ENCODE data around the gene HES3.

Gene HES3

DNA sequence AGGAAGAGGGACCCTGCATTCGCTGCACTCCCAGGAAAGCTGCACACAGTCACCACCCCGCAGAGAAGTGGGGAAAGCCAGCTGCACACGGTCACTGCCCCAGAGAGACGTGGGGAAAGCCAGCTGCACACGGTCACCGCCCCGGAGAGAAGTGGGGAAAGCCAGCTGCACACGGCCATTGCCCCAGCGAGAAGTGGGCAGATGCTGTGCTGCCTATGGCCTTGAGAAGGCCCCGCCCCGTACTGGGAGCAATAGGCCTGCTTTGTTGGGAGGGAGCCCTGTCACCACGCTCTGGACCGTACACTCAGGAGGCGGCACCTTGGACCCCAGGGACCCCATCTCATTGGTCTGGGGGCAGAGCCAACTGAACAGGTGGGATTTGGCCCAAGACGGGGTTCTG lies 21.2 kb downstream of the HES3 start:
- no peak for DNase-seq (ENCODE audit: low read depth)

DNA sequence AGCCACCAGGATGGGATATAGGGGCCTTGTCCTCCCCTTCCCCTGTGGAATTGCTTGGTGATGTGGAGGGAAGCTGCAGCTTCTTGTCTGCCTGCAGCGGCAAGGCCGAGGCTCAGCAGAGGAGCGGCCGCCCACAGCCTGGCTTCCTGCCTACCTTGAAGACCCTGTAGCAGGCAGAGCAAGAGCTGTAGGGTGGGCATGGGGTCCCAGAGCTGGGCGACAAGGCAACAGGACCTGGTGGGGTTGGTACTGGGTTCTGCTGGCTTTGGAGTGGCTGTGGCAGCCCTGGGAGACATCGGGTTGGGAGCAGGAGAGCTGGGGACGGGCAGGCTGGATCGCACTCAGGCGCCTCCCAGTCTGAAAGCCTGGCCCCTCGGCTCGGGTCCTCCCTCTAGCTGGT lies 22.7 kb downstream of the HES3 start:
- TF ChIP-seq, protein P1, sequence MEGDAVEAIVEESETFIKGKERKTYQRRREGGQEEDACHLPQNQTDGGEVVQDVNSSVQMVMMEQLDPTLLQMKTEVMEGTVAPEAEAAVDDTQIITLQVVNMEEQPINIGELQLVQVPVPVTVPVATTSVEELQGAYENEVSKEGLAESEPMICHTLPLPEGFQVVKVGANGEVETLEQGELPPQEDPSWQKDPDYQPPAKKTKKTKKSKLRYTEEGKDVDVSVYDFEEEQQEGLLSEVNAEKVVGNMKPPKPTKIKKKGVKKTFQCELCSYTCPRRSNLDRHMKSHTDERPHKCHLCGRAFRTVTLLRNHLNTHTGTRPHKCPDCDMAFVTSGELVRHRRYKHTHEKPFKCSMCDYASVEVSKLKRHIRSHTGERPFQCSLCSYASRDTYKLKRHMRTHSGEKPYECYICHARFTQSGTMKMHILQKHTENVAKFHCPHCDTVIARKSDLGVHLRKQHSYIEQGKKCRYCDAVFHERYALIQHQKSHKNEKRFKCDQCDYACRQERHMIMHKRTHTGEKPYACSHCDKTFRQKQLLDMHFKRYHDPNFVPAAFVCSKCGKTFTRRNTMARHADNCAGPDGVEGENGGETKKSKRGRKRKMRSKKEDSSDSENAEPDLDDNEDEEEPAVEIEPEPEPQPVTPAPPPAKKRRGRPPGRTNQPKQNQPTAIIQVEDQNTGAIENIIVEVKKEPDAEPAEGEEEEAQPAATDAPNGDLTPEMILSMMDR (IDR thresholded peaks at IDR 0.05; ENCODE audit: insufficient read depth, low read depth, low read length, missing control alignments): no peak

More for the DNA sequence above, 21.2 kb downstream of the HES3 start:
- TF ChIP-seq, protein P1 (IDR thresholded peaks at IDR 0.05; ENCODE audit: insufficient read depth, low read depth, low read length, missing control alignments): no peak
- H3K4me3 ChIP-seq (ENCODE audit: low read depth, low read length): no peak overlapping the region

DNA sequence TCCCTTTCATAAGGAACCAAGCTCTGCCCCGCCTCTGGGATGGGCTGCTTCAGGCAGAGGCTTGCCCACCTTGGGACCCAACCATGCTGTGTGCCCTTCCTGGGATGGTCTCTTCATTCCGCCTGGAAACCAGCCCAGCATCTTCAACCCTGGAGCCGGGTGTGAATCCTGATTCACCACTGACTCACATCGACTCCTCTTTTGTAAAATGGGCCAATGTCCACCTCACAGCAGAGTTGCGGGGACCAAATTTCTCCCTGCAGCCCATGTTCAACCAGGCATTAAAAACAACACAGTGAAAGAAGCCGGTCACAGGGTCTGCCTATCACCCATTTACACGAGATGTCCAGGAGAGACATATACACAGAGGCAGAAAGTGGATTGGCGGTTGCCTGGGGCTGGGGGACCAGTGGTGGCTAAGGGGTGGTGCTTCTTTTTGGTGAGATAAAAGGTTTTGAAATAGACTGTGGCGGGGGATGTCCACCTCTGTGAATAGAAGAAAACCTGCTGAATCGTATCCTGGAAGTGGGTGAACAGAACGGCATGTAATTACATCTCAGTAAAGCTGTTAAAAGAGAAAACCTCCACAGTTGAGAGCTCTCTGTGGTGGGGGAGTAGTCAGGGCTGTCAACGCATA lies 23.8 kb downstream of the HES3 start:
- no peak for DNase-seq (ENCODE audit: low read depth)
- TF ChIP-seq, protein P1 (IDR thresholded peaks at IDR 0.05; ENCODE audit: insufficient read depth, low read depth, low read length, missing control alignments): no peak
- H3K4me3 ChIP-seq (ENCODE audit: low read depth, low read length): no peak overlapping the region

More for the DNA sequence above, 22.7 kb downstream of the HES3 start:
- DNase-seq (ENCODE audit: low read depth): no peak
- H3K4me3 ChIP-seq (ENCODE audit: low read depth, low read length): no peak overlapping the region

DNA sequence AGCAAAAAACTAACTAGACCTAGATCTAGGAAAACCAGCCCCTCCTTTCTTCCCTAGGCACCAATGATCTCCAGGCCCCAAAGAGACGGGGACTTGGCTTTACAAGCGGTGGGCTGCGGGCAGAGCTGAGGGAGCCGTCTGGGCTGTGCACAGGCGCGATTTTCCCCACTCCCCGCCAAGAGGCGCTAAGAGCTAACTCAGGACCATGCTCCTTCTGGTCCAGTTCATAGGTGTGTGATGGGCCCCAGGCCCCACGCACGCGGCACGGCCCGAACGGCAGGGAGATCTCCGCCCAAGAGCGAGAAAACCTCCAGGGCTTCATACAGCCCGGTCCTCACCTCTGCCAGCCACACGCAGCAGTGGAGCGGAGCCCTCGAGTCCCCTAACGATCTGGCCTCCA lies 24.4 kb downstream of the HES3 start:
- H3K4me3 ChIP-seq (ENCODE audit: low read depth, low read length): no peak overlapping the region
- no peak for DNase-seq (ENCODE audit: low read depth)
- TF ChIP-seq, protein P1 (IDR thresholded peaks at IDR 0.05; ENCODE audit: insufficient read depth, low read depth, low read length, missing control alignments): no peak

DNA sequence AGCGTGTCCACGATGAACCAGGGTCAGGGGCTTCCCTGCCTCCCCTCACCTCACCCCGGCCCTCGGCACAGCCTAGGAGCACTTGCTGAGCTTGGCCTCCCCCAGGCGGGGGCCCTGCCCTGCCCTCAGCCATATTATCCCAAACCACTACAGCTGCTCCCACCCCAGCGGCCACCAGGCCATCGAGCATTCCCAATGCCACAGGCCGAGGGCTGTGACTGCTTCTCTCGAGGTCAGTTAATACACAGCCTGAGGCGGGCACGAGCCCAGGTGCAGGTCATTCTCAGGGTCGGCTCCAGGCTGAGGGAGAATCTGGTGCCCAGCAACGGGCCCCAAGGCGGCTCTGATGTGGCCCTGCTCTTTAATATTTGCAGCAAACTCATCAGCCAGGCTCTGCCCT lies 25.3 kb downstream of the HES3 start:
- H3K4me3 ChIP-seq (ENCODE audit: low read depth, low read length): no peak overlapping the region
- DNase-seq (ENCODE audit: low read depth): no peak
- TF ChIP-seq, protein P1 (IDR thresholded peaks at IDR 0.05; ENCODE audit: insufficient read depth, low read depth, low read length, missing control alignments): no peak

DNA sequence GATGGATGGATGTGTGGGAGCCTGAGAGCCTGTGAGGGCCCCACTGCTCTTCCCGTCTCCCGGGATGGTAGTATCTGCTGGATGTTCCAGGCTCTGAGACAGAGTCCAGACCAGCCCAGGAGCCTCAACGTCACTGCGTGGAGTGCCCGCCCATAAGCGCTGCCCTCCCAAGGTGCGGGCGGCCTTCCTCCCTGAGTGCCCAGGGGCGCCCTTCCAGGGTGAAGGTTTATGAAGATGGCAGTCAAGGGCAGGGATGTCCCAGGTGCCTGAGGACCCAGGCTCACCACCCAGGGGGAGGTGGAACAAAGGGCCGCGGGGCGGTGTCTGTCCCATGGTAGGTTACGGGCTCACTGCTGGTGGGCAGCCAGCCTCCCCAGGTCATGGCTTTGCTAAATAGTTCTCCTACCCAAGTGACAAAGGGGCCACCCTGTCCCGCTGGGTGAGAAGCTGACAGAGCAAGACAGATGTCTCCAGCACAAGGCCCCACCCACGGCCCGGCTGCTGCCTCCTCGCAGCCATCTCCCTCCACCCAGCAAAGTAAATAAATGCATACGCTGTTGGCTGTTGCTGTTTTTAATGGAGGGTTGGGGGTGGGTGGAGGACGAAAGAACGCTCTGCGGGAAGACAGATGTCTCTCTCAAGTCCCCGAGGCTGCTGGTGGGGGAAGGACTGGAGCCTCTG lies 25.9 kb downstream of the HES3 start:
- H3K4me3 ChIP-seq (ENCODE audit: low read depth, low read length): no peak overlapping the region
- TF ChIP-seq, protein P1 (IDR thresholded peaks at IDR 0.05; ENCODE audit: insufficient read depth, low read depth, low read length, missing control alignments): no peak
- no peak for DNase-seq (ENCODE audit: low read depth)

Measured in GM12865 (cell line).